Rectal smooth muscle tissue (tissue), 1 donor: ENCODE results near the gene GSN.
A peak's percentile ranks its signal among the peaks of the same experiment; 100 is the strongest.

Experiments
- H3K27ac ChIP-seq: one replicate; pipeline ENCODE4 v1.7.0; 2013; ENCODE audit warnings: low read depth, low read length, inconsistent platforms
- H3K27me3 ChIP-seq: one replicate; pipeline ENCODE4 v1.7.0; 2013; ENCODE audit warnings: low read length; ENCODE audit not compliant: control insufficient read depth, insufficient read depth
- H3K36me3 ChIP-seq: one replicate; pipeline ENCODE4 v1.7.0; 2013; ENCODE audit warnings: low read length; ENCODE audit not compliant: control insufficient read depth, insufficient read depth
- H3K4me1 ChIP-seq: one replicate; pipeline ENCODE4 v1.7.0; 2013; ENCODE audit warnings: low read length; ENCODE audit not compliant: control insufficient read depth, insufficient read depth
- H3K4me3 ChIP-seq: one replicate; pipeline ENCODE4 v1.7.0; 2013; ENCODE audit warnings: low read length
- H3K9ac ChIP-seq: one replicate; pipeline ENCODE4 v1.7.0; 2013; ENCODE audit warnings: low read length

GSN gene

GRCh38 chr9:121321016-121321503 lies 53.1 kb downstream of the GSN start:
- peaks cover 51% of the 10 kb centered on the region for H3K36me3 ChIP-seq

GRCh38 chr9:121322037-121322736 lies 54.2 kb downstream of the GSN start:
- peak overlapping the region; percentile 84 for H3K27ac ChIP-seq
- H3K9ac ChIP-seq: no peak overlapping the region
- H3K4me3 ChIP-seq: no peak overlapping the region
- peaks cover 55% of the 10 kb centered on the region for H3K36me3 ChIP-seq
- H3K27me3 ChIP-seq: no peaks in the 10 kb centered on the region
- peaks cover 47% of the 10 kb centered on the region for H3K4me1 ChIP-seq

More at GRCh38 chr9:121321016-121321503, 53.1 kb downstream of the GSN start:
- Histone ChIP-seq H3K4me1 (peaks cover 38% of the 10 kb centered on the region), H3K27ac (peak overlapping the region; percentile 85), H3K4me3 (no peak overlapping the region), H3K27me3 (no peaks in the 10 kb centered on the region), H3K9ac (no peak overlapping the region)

- peaks cover 41% of the 10 kb centered on the region for H3K4me1 ChIP-seq
- H3K36me3 ChIP-seq: peaks cover 58% of the 10 kb centered on the region
- H3K4me3 ChIP-seq: no peak overlapping the region
- H3K27me3 ChIP-seq: no peaks in the 10 kb centered on the region
- no peak overlapping the region for H3K9ac ChIP-seq
- H3K27ac ChIP-seq: peak overlapping the region; percentile 84
These were observed 54.9 kb downstream of the GSN start for GRCh38 chr9:121322737-121323448.

GRCh38 chr9:121323449-121324151 lies 55.6 kb downstream of the GSN start:
- H3K4me1 ChIP-seq: peaks cover 41% of the 10 kb centered on the region
- no peak overlapping the region for H3K9ac ChIP-seq
- H3K4me3 ChIP-seq: no peak overlapping the region
- H3K27me3 ChIP-seq: no peaks in the 10 kb centered on the region
- H3K27ac ChIP-seq: peak overlapping the region; percentile 98
- H3K36me3 ChIP-seq: peaks cover 61% of the 10 kb centered on the region

- peak overlapping the region; percentile 98 for H3K27ac ChIP-seq
- H3K4me1 ChIP-seq: peaks cover 41% of the 10 kb centered on the region
- H3K36me3 ChIP-seq: peaks cover 63% of the 10 kb centered on the region
- H3K27me3 ChIP-seq: no peaks in the 10 kb centered on the region
- no peak overlapping the region for H3K4me3 ChIP-seq
- no peak overlapping the region for H3K9ac ChIP-seq
These were observed 56.4 kb downstream of the GSN start for GRCh38 chr9:121324316-121324715.

- H3K4me3 ChIP-seq: no peak overlapping the region
- peak overlapping the region; percentile 98 for H3K27ac ChIP-seq
- peaks cover 41% of the 10 kb centered on the region for H3K4me1 ChIP-seq
- no peak overlapping the region for H3K9ac ChIP-seq
- peaks cover 67% of the 10 kb centered on the region for H3K36me3 ChIP-seq
- H3K27me3 ChIP-seq: no peaks in the 10 kb centered on the region
These were observed 56.8 kb downstream of the GSN start for GRCh38 chr9:121324755-121325154.

- H3K4me3 ChIP-seq: no peak overlapping the region
- peaks cover 41% of the 10 kb centered on the region for H3K4me1 ChIP-seq
- H3K9ac ChIP-seq: no peak overlapping the region
- H3K27ac ChIP-seq: peak overlapping the region; percentile 98
- no peaks in the 10 kb centered on the region for H3K27me3 ChIP-seq
- peaks cover 70% of the 10 kb centered on the region for H3K36me3 ChIP-seq
These were observed 57.4 kb downstream of the GSN start for GRCh38 chr9:121325387-121325786.

- Histone ChIP-seq H3K27me3 (no peaks in the 10 kb centered on the region), H3K27ac (peak overlapping the region; percentile 98), H3K4me1 (peaks cover 39% of the 10 kb centered on the region), H3K9ac (no peak overlapping the region), H3K4me3 (no peak overlapping the region), H3K36me3 (peaks cover 70% of the 10 kb centered on the region)
These were observed 58.3 kb downstream of the GSN start for GRCh38 chr9:121326130-121326838.

GRCh38 chr9:121326901-121327613 lies 59.1 kb downstream of the GSN start:
- Histone ChIP-seq H3K27me3 (no peaks in the 10 kb centered on the region), H3K4me1 (peaks cover 39% of the 10 kb centered on the region), H3K36me3 (peaks cover 74% of the 10 kb centered on the region), H3K27ac (peak overlapping the region; percentile 98), H3K4me3 (no peak overlapping the region), H3K9ac (no peak overlapping the region)

GRCh38 chr9:121328476-121328875 lies 60.5 kb downstream of the GSN start:
- no peaks in the 10 kb centered on the region for H3K27me3 ChIP-seq
- H3K9ac ChIP-seq: no peak overlapping the region
- peaks cover 79% of the 10 kb centered on the region for H3K36me3 ChIP-seq
- H3K27ac ChIP-seq: peak overlapping the region; percentile 41
- peaks cover 34% of the 10 kb centered on the region for H3K4me1 ChIP-seq
- no peak overlapping the region for H3K4me3 ChIP-seq

GRCh38 chr9:121328876-121329681 lies 61.1 kb downstream of the GSN start:
- Histone ChIP-seq H3K4me3 (no peak overlapping the region), H3K27ac (peak overlapping the region; percentile 41), H3K36me3 (peaks cover 73% of the 10 kb centered on the region), H3K4me1 (peaks cover 32% of the 10 kb centered on the region), H3K9ac (no peak overlapping the region), H3K27me3 (no peaks in the 10 kb centered on the region)
